Neural cell (in vitro differentiated cells): ENCODE results near the gene LARGE1.

ENCODE experiments used
- EP300 ChIP-seq: fragments of 450-650 bp; conservative IDR thresholded peaks from 2 replicates; pipeline ENCODE4 v1.6.1; 2014; ENCODE audit warnings: antibody characterized with exemption, mild to moderate bottlenecking, moderate library complexity; ENCODE audit not compliant: poor library complexity, severe bottlenecking
- EZH2 ChIP-seq: fragments of 200-600, 300-800 bp; shearing (Covaris generic), sonication (generic); IDR thresholded peaks from 2 replicates; pipeline ENCODE4 v1.6.1; 2014; ENCODE audit warnings: antibody characterized with exemption, low read length, borderline replicate concordance, mild to moderate bottlenecking; ENCODE audit not compliant: insufficient read depth, poor library complexity, severe bottlenecking
- MXI1 ChIP-seq: fragments of 450-650 bp; conservative IDR thresholded peaks from 2 replicates; pipeline ENCODE4 v1.6.1; 2014; ENCODE audit warnings: antibody characterized with exemption, mild to moderate bottlenecking; ENCODE audit not compliant: poor library complexity, severe bottlenecking
- POLR2AphosphoS5 ChIP-seq: IDR thresholded peaks from 2 replicates; pipeline ENCODE4 v1.6.1; 2012
- RAD21 ChIP-seq: fragments of 450-650 bp; conservative IDR thresholded peaks from 2 replicates; pipeline ENCODE4 v1.6.1; 2014; ENCODE audit warnings: antibody characterized with exemption, mild to moderate bottlenecking, moderate library complexity
- SMC3 ChIP-seq: fragments of 450-650 bp; conservative IDR thresholded peaks from 2 replicates; pipeline ENCODE4 v1.6.1; 2014; ENCODE audit warnings: antibody characterized with exemption, mild to moderate bottlenecking, moderate library complexity; ENCODE audit not compliant: poor library complexity
- TAF1 ChIP-seq: IDR thresholded peaks from 2 replicates; pipeline ENCODE4 v1.6.1; 2012; ENCODE audit warnings: low read depth
- TF ChIP-seq, protein P1 (sequence below): fragments of 450-650 bp; IDR thresholded peaks from 2 replicates; pipeline ENCODE4 v1.5.1; 2014; ENCODE audit warnings: antibody characterized with exemption, mild to moderate bottlenecking, moderate library complexity; ENCODE audit not compliant: poor library complexity, severe bottlenecking
- TF ChIP-seq, protein P2 (sequence below): IDR thresholded peaks from 2 replicates; pipeline ENCODE4 v1.6.1; 2012; ENCODE audit warnings: borderline replicate concordance

- TF ChIP-seq, protein P1, sequence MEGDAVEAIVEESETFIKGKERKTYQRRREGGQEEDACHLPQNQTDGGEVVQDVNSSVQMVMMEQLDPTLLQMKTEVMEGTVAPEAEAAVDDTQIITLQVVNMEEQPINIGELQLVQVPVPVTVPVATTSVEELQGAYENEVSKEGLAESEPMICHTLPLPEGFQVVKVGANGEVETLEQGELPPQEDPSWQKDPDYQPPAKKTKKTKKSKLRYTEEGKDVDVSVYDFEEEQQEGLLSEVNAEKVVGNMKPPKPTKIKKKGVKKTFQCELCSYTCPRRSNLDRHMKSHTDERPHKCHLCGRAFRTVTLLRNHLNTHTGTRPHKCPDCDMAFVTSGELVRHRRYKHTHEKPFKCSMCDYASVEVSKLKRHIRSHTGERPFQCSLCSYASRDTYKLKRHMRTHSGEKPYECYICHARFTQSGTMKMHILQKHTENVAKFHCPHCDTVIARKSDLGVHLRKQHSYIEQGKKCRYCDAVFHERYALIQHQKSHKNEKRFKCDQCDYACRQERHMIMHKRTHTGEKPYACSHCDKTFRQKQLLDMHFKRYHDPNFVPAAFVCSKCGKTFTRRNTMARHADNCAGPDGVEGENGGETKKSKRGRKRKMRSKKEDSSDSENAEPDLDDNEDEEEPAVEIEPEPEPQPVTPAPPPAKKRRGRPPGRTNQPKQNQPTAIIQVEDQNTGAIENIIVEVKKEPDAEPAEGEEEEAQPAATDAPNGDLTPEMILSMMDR, result no peak
- TF ChIP-seq EZH2, result no peak
- TF ChIP-seq, protein P2, sequence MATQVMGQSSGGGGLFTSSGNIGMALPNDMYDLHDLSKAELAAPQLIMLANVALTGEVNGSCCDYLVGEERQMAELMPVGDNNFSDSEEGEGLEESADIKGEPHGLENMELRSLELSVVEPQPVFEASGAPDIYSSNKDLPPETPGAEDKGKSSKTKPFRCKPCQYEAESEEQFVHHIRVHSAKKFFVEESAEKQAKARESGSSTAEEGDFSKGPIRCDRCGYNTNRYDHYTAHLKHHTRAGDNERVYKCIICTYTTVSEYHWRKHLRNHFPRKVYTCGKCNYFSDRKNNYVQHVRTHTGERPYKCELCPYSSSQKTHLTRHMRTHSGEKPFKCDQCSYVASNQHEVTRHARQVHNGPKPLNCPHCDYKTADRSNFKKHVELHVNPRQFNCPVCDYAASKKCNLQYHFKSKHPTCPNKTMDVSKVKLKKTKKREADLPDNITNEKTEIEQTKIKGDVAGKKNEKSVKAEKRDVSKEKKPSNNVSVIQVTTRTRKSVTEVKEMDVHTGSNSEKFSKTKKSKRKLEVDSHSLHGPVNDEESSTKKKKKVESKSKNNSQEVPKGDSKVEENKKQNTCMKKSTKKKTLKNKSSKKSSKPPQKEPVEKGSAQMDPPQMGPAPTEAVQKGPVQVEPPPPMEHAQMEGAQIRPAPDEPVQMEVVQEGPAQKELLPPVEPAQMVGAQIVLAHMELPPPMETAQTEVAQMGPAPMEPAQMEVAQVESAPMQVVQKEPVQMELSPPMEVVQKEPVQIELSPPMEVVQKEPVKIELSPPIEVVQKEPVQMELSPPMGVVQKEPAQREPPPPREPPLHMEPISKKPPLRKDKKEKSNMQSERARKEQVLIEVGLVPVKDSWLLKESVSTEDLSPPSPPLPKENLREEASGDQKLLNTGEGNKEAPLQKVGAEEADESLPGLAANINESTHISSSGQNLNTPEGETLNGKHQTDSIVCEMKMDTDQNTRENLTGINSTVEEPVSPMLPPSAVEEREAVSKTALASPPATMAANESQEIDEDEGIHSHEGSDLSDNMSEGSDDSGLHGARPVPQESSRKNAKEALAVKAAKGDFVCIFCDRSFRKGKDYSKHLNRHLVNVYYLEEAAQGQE, result no peak
- no peak for TF ChIP-seq POLR2AphosphoS5
- no peak for TF ChIP-seq MXI1
- no peak for TF ChIP-seq EP300
- TF ChIP-seq RAD21, result no peak
- no peak for TF ChIP-seq TAF1
- no peak for TF ChIP-seq SMC3
Observed at GRCh38 chr22:33227791-33228190, 692.5 kb downstream of the LARGE1 start.
